ENCODE measurements around the gene ARID5A.

- TF ChIP-seq CTCF (IDR thresholded peaks at IDR 0.05) (no peak), POLR2A (IDR thresholded peaks at IDR 0.05) (no peak)
These were observed 22.0 kb upstream of the ARID5A start for GRCh38 chr2:96514521-96514920.

Data from right lobe of liver (tissue), 4 donors.